Fibroblast of mammary gland (primary cell): ENCODE results near the gene CCSER1.

Source experiments
- DNase-seq: peaks from one replicate; pipeline ENCODE4 v3.0.0-alpha.2; 2010; ENCODE audit warnings: low read depth
- H3K4me3 ChIP-seq: 2 replicates; pipeline ENCODE4 v1.5.1; 2011; ENCODE audit warnings: low read depth, mild to moderate bottlenecking, low read length, moderate library complexity; ENCODE audit not compliant: control insufficient read depth
- TF ChIP-seq, protein P1 (sequence below): conservative IDR thresholded peaks from 2 replicates; pipeline ENCODE4 v1.5.1; 2011; ENCODE audit warnings: low read depth, low read length, inconsistent platforms; ENCODE audit not compliant: control insufficient read depth, insufficient read depth

CCSER1 gene

DNA sequence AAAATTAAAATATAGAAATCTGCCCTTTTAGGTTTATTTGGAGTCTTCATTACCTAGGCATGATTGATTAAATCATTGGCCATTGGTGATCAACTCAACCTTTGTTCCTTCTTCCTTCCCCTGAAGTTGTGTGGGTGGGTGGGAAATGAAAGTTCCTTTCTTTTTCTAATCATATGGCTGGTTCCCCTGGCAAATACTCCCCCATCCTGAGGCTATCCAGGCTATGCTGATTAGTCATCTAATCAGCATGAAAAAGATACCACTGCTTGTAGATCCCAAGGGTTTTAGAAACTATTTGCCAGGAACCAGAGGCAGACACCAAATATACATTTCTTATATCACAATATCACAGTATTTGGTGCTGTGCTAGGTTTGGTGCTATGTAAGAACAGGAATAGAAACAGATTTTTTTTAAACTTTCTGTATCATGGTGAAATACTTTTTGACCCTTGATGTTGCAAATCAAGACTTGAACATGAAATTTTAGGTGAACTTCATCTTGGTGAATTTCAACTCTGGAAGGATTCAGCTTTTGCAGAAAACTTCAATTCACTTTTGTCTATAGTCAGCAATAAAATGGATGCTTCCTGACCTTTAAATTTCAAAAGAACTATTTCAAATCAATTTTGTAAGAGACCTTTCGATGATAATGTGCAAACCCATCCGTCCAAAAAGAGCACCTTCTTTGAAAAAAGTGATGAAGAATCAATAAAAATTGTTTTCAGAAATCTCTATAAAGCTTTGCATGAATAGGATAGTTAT lies 71.1 kb downstream of the CCSER1 start:
- DNase-seq, result no peak
- TF ChIP-seq, protein P1, sequence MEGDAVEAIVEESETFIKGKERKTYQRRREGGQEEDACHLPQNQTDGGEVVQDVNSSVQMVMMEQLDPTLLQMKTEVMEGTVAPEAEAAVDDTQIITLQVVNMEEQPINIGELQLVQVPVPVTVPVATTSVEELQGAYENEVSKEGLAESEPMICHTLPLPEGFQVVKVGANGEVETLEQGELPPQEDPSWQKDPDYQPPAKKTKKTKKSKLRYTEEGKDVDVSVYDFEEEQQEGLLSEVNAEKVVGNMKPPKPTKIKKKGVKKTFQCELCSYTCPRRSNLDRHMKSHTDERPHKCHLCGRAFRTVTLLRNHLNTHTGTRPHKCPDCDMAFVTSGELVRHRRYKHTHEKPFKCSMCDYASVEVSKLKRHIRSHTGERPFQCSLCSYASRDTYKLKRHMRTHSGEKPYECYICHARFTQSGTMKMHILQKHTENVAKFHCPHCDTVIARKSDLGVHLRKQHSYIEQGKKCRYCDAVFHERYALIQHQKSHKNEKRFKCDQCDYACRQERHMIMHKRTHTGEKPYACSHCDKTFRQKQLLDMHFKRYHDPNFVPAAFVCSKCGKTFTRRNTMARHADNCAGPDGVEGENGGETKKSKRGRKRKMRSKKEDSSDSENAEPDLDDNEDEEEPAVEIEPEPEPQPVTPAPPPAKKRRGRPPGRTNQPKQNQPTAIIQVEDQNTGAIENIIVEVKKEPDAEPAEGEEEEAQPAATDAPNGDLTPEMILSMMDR, result no peak
- H3K4me3 ChIP-seq, result no peak overlapping the region

- TF ChIP-seq, protein P1, result no peak
- DNase-seq, result no peak
- no peak overlapping the region for H3K4me3 ChIP-seq
These were observed 80.8 kb downstream of the CCSER1 start for GRCh38 chr4:90207887-90208454.

DNA sequence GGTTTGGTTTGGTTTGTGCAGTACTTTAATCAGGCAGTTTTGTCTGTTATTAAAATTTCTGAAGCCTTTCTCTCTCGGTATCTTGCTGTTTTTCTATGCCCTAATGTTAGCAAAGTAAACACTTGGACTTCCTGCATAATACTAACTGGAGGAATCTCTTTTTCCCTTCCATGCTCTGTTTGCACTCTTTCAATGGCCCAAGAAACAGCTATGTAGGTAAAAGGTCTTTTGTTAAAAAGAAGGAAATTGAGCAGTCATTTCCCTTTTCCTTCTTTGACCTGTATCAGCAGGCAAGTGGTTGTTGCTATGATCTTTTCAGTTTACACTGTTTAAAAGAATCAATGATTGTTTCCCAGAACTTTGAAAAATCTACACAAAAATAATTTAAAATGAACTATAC lies 82.7 kb downstream of the CCSER1 start:
- DNase-seq, result no peak
- H3K4me3 ChIP-seq, result no peak overlapping the region
- TF ChIP-seq, protein P1, result no peak

GRCh38 chr4:90211174-90211573 lies 84.0 kb downstream of the CCSER1 start:
- H3K4me3 ChIP-seq, result no peak overlapping the region
- TF ChIP-seq, protein P1, result no peak
- DNase-seq, result no peak

GRCh38 chr4:90215286-90215685 lies 88.1 kb downstream of the CCSER1 start:
- DNase-seq, result no peak
- H3K4me3 ChIP-seq, result no peak overlapping the region
- TF ChIP-seq, protein P1, result no peak

GRCh38 chr4:90219822-90220221 lies 92.6 kb downstream of the CCSER1 start:
- no peak overlapping the region for H3K4me3 ChIP-seq
- no peak for DNase-seq

More at GRCh38 chr4:90219822-90220221, 92.6 kb downstream of the CCSER1 start:
- TF ChIP-seq, protein P1, result no peak
